Measurements from ENCODE around the gene ELOVL7.
"Not testable (repeated sequence)": the region's sequence is repeated elsewhere in the genome, so short reads cannot be mapped to it uniquely, and the experiment has no call there.

The ELOVL7 gene

DNA sequence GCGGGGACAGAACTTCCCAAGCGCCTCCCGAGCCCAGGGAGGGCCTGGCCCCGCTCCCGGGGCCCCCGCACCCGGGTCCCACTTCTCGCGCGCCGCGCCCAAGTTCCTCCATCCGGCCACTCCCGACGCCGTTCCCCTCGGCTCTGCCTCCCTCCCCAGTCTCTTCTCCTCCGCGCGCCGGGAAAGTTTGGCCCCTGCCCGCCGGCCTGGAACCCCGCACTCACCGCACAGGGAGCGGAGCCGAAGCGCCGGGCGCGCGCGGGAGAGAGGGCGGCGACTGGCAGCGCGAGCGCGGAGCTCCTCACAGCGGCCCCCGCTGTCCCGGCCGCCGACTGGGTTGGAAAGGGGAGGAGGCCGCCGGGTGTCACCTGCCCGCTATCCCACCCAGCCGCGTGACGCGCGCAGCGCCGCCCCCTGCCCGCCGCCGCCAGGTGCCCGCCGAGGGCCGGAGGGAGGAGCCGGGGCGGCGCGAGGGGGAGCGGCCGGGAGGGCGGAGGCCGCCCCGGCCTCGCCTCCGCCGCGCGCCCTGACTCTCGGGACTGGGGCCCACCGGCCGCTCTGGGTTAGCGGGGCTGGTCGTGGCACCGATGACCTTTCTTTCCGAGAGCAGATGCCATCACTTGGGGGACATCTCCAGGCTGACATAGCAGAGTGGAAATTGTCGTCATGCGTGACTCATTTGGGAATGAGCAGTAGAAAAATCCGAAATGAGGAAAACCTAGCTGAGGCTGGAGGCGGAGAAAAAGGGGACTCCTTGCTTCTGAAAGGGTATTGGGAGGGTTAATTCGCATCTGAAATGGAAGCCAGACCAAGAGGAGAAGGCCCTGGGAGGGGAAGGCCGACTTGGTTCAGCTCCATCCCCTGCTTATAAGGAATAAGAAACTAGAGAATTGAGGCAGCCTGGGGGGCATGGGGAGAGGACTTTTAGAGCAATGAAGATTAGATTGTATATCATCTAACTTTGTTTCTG is at the start of gene ELOVL7:
Gene ELOVL7 (minus strand): TSS at position 334 of the 970 bp plus-strand sequence. CDS start 56,872 bp downstream, outside the sequence.
- peak within 1 kb of the TSS; percentile 87 for H3K4me3 ChIP-seq (ENCODE audit: low read depth, low read length)

DNA sequence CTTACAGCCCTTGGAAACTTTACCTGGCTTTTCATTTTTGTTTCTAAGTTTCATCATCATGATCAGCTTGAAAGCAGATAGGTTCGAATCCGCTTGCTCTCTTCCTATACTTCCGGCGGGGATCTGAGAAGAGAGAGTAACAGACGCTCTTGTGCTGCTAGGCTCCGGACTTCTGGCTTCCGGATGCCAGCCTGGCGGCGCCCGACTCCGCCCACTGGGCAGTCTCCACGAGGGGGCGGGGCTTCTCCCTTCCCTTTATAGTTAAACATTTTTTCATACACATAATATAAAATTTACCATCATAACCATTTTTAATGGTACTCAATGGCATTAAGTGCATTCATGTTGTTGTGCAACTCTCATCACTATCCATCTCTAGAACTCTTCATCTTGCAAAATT is 49.5 kb upstream of the ELOVL7 start:
- H3K4me3 ChIP-seq (ENCODE audit: low read depth, low read length), result no peak overlapping the region

DNA sequence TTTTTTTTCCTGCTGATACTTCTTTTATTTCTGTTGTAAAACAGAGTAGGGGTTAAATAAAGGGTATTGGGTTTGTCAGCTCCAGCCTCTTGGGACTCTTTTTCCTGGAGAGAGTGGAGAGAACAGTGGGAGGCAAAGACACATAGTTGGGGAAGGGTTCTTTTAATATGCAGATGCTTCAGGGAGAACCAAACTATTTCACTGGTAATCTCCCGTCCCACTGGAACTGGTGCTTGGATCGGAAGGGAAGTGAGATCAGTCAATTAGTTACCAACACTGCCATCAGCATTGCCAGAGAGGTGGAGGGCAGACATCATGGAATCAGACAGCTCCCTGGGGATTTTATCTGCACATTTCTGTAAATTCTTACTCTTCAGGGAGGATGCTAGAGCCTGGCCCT is 47.6 kb upstream of the ELOVL7 start:
- H3K4me3 ChIP-seq (ENCODE audit: low read depth, low read length), result no peak overlapping the region

DNA sequence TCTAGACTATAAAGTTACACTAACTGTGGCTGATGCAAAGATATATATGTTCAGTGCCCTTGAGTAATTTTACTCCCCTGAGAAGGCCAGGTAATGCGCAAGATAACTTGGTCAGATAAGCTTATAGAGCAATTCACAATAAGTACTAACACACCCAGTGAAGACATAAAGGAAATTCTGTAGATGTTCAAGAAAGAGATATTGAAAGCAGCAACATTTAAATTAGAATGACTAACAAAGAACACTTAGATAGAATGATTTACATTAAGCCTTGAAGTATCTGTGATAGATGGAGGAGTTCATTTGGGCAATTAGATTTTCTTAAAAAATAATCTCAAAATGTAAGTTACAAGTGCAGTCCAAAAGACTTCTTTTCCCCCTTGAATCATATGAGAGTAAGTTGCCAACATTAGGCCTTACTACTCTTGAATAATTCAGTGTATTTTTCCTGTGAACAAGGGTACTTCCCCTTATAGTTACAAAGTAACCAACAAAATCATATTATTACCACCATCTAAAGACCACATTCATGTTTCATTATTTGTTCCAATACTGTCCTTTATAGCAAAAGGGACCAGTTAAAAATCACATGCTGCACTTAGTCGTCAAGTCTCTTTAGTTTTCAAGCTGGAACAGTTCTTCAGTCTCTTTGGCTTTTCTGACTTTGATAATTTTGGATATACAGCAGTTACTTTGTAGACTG is 44.4 kb upstream of the ELOVL7 start:
- no peak overlapping the region for H3K4me3 ChIP-seq (ENCODE audit: low read depth, low read length)

DNA sequence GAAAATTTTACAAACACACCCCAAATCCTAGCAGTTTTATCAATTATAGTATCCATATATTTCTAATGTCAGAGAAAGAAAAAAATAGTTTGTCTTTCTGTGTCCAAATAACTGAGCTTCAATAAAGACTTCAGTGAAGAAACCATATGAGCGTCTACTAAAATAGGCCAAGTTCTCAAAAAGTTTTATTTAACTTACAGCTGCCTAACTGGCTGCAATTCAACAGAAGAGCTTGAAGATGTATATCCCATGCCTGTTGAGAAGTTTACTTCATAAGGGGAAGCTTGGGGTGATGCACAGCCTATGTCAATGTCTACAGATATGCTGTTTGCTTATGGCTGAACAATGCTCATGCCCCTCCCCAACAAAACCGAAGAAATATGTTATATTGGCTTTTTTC is 43.7 kb upstream of the ELOVL7 start:
- H3K4me3 ChIP-seq (ENCODE audit: low read depth, low read length), result no peak overlapping the region

DNA sequence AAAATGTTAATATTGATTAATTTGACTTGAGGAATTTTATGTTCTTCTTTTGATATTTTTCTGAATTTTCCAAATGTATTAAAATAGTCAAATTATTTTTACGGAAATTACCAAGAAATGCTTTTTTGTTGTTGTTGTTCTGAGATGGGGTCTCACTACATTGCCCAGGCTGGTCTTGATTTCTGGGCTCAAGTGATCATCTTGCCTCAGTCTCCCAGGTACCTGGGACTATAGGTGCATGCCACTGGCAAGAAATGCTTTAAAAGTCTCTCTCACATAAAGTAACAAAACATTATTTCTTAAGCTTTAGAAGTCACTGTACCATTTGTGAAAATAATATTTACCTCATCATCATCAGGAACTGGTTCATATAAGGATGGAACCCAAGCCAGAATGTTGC is 43.0 kb upstream of the ELOVL7 start:
- no peak overlapping the region for H3K4me3 ChIP-seq (ENCODE audit: low read depth, low read length)

DNA sequence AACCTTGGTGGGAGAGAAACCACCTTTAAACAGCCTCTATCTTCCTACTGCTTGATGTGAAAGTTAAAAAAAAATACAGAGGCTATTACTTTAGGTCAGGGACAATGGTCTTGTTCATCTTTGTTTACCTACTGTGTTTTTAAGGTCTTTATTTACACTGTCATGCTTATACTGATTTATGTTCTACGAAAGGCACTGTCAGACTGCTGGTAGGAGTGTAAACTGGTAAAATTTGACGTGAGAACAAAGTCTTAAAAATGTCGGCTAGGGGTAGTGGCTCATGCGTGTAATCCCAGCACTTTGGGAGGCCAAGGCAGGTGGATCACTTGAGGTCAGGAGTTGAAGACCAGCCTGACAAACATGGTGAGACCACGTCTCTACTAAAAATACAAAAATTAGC is 42.1 kb upstream of the ELOVL7 start:
- no peak overlapping the region for H3K4me3 ChIP-seq (ENCODE audit: low read depth, low read length)

DNA sequence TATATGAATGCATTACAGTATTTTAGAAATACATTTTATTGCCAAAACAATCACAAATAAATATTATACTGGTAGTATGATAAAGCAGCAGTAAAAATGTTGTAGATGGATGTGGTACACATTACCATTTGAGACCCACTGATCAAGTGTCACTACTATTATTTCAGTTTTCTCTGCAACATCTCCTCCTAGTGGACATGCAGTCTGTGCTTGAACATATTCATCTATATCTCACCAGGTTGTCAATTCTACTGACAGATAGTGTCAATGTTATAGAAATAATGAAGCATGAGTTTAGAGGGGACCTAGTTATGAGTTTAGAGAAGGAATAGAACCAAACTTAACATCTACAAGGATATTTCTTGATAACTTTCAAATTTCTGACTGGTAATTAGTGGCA is 39.2 kb upstream of the ELOVL7 start:
- H3K4me3 ChIP-seq (ENCODE audit: low read depth, low read length), result no peak overlapping the region

DNA sequence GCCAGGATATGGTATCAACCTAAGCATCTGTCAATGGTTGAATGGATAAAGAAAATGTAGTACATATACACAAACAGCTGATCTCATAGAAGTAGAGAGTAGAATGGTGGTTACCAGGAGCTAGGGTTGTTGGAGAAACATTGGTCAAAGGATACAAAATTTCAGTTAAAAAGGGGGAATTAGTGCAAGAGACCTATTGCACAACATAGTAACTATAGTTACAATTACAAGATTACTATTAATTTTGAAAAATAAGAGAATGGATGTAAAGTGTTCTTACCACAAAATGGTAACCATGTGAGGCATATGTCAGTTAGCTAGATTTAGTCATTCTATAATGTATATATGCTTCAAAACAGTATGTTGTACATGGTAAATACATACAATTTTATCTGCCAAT is 28.8 kb upstream of the ELOVL7 start:
- H3K4me3 ChIP-seq (ENCODE audit: low read depth, low read length), result no peak overlapping the region

DNA sequence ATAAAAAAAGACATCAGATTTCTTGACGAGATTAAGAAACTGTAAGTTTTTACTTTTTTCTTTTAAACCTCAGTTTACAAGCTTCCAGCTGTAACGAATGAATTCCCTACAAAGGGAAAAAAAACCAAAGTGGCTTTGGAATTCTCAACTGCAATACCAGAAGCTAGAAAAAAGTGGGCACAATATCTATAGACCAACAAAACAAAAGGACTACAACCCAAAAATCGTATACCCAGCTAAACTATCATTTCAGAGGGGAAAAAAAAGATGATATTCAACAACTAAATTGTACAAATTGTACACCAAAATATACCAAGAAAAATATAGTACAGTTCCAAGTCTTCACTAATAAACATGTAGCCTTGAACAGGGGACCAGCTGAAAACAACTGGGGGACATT is 26.8 kb upstream of the ELOVL7 start:
- no peak overlapping the region for H3K4me3 ChIP-seq (ENCODE audit: low read depth, low read length)

DNA sequence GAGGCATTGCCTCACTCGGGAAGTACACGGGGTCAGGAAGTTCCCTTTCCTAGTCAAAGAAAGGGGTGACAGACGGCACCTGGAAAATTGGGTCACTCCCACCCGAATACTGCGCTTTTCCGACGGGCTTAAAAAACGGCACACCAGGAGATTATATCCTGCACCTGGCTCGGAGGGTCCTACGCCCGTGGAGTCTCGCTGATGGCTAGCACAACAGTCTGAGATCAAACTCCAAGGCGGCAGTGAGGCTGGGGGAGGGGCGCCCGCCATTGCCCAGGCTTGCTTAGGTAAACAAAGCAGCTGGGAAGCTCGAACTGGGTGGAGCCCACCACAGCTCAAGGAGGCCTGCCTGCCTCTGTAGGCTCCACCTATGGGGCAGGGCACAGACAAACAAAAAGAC is 16.5 kb upstream of the ELOVL7 start:
- not testable (repeated sequence) for H3K4me3 ChIP-seq (ENCODE audit: low read depth, low read length)

DNA sequence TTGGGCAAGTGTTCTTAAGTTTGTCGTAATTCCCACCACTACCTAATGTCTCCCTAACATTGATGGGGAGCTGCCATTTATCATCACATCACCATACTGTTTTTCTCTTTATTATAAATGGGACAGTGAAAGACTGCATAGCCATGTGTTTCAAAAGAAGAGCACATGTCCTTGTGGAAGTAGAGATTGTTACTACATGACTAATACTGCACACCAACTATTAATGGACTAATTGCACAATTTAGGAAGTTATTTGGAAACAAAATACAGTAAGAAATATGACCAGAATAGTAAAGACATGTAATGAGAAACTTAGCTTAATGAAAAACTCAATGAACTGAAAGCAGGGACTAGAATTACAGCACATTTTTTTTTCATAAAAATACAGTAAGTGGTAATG is 12.0 kb upstream of the ELOVL7 start:
- H3K4me3 ChIP-seq (ENCODE audit: low read depth, low read length), result no peak overlapping the region

DNA sequence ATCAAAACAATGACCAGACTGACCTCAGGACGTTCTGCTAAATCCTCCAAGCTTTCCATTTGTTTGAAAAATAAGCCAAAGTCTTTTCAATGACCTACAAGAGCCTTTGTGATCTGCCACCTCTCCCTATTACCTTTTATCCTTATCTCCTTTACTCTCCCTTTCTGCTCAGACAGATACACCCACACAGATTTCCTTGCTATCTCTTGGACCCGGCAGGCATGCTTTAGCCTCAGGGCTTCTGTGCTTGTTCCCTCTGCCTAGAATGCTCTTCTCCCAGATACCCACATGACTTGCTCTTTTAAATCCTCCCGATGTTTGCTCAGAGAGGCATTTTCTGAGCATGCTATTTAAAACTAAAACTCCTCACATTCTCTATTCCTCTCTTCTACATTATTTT is 8.9 kb upstream of the ELOVL7 start:
- H3K4me3 ChIP-seq (ENCODE audit: low read depth, low read length), result no peak overlapping the region

DNA sequence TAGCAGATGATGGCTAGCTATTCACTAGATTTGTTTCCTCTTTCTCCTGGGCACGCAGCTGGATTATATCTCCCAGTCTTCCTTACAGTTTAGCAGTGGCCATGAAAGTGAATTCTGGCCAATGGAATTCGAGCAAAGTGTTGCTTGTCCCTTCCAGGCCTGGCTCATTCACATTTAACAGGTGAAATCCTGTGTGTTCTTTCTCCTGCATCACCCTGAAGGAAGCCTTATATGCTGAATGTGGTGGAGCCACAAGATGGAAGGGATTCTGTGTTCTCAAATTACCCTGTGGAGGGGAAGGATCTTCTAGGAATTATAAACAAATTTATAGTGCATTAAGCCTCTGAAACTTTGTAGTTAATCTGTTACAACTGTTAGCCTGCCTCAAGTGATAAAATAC is 8.2 kb upstream of the ELOVL7 start:
- H3K4me3 ChIP-seq (ENCODE audit: low read depth, low read length), result no peak overlapping the region

DNA sequence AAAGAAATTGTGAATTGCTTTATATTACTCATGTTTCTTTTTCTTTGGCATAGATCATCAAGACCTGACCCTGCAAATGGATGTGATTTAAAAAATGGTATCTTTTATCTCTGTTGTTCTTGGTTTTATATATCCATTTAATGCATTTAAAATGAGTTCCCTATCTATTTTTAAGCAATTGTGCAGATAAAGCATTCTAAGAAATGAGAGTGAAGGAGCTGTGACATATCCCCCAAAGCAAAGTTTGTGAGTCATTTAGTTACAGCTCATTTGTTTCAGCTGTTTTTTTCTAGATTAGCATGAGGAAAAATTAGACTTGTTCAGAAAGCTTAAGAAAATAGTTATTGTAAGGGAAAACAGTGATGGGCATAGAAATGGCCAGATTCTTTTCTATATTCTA is 7.6 kb upstream of the ELOVL7 start:
- H3K4me3 ChIP-seq (ENCODE audit: low read depth, low read length), result no peak overlapping the region

DNA sequence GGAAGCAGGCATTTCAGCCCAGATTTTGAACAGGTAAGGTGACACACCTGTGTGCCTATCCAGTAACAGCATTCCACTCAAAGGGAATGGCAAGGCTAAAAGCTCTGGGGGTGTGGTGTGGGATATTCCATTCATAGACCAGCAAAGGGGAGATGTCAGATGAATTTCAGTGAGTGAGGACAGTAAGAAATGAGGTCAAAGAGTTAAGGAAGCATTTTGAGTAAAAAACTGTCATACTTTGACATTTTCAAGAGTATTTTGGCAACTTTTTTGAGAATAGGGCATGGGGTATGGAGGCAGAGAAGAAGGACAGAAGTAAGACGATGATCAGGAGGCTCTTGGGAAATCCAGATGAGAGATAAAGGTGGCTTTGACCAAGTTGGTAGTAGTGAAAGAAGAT is 2.2 kb upstream of the ELOVL7 start:
- H3K4me3 ChIP-seq (ENCODE audit: low read depth, low read length), result no peak overlapping the region

DNA sequence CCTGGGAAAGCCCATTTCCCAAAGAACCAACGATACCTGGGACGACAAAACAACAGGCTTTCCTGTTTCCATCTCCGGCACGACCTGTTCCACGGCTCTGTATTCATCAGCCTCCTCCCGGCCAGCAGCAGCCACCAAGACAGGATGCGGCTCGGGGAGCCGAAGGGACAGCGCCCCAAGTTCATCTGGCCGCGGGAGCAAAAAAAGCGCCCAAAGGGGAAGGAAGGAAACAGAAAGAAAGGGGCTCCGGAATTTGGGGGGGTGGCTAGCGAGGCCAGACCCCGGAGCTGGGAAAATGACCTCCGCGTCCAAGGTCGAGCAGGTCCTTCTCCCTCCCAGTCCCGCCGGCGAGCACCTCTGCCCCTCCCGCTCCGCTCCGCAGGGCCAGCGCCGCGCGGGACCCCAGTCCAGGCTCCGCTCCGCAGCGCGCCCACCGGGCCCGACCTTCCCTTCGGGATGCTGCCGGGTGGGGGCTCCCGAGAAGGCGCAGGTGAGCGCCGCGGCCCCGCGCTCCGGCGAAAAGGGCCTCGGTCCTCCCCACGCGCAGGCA is 608 bp downstream of the ELOVL7 start:
- H3K4me3 ChIP-seq (ENCODE audit: low read depth, low read length), result peak overlapping the region; percentile 72

DNA sequence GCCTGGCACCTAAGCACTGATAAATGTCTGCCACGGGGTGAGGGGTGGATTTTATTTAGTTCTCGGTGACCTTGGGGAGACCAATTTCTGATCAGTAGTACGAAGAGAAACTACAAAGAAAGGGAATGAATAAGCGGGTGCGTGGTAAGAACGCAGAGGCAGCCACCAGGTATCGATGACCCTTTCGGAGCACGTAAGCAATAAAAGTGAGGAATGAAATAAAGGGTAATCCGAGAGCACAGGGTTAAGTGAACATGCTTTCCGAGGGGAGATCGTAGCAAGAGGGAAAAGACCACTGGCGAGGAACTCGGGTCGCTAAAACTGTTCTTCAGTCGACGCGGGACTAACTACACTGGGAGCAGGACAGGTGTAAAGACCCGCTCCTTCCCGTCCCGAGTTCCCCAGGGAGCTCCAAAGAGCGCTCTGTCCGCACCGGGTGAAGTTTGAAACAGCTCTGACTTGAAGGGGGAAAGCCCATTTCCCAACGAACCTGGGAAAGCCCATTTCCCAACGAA is 1.1 kb downstream of the ELOVL7 start:
- peak overlapping the region; percentile 72 for H3K4me3 ChIP-seq (ENCODE audit: low read depth, low read length)

DNA sequence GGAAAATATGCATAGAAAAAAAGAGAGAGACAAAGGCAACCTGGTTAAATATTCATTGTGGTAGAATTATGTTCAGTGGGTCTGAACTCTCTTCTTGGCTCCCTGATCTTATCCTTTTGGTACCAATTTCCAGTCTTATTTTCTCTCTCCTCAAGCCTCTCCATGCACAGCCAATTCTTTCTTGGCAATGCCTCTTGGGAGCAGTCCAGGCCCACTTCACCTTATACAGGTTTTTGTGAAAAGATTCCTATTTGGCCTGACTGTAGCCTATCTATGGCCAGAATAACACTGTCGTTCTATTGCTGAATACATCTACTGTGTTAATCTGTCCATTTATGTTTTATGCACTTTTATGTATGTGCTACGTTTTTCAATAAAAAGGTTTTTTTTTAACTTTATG is 2.7 kb downstream of the ELOVL7 start:
- no peak overlapping the region for H3K4me3 ChIP-seq (ENCODE audit: low read depth, low read length)

DNA sequence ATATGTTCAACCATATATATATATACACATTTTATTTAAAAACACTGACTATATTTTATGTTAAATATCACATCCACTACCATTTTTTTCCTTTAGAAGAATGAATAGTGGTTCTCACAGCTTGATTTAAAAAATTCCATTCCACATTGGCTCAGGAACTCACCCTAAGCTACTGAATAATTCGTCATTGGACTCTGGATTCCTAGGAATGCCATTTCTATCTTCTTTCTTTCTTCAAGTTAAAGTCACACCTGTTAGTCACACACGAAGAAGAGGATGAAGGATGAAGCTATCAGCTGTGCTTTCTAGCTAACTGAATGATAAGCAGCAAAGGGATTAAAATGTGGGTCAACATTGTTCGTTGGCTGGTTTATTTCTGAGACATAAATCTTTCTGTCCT is 7.9 kb downstream of the ELOVL7 start:
- no peak overlapping the region for H3K4me3 ChIP-seq (ENCODE audit: low read depth, low read length)

DNA sequence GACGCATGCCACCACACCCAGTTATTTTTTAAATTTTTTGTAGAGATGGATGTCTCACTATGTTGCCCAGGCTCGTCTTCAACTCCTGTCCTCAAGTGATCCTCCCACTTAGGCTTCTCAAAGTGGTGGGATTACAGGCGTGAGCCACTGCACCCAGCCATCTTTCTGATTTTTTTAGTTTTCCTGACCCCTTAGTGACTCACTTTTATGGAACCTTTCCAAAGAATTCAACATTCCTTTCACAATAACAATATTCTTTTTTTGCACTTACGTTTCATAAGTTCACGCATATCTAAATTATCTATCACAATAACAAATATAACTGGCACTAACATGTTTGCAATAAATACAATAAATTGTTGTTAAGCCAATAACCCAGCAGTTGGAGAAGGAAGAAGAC is 8.5 kb downstream of the ELOVL7 start:
- no peak overlapping the region for H3K4me3 ChIP-seq (ENCODE audit: low read depth, low read length)

DNA sequence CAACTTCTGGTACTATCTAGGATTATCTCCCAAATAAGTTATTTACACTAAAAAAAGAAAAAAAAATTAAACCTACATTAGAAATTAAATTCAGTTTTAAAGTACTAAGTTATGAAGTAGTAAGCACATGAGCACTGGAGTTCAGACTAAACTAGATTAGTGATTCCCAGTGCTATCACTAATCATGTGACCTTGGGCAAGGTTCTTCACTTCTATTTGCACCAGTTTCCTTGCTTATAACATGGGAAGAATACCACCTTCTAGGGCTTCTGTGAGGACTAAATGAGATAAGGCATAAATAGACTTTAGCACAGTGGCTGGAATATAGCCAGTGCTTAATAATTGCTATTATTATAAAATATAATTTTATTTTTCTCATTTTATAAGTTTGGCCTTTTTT is 10.5 kb downstream of the ELOVL7 start:
- H3K4me3 ChIP-seq (ENCODE audit: low read depth, low read length), result no peak overlapping the region
